Naive thymus-derived CD8-positive, alpha-beta T cell (primary cell): Measurements from ENCODE around the gene ROBO1. TPM values are rescaled to one million over a fixed set of nuclear protein-coding genes. Genes with fewer than 3 reads are reported as not detected.

ENCODE experiments used
- ATAC-seq, 2 donors: fragments of 150-1000 bp; cut with Tn5 transposase in 1 of 2; sonication (Bioruptor Pico), chemical (Tn5 transposase) in 1 of 2; 1 replicate in 1 of 2; 2 replicates in 1 of 2; pipeline ENCODE4 v1.10.0; 2021; ENCODE audit warnings: mild to moderate bottlenecking in 2 of 2, moderate library complexity in 2 of 2
- POLR2A ChIA-PET: fragments of 350-600 bp; sonication (Branson Sonifier 250); formaldehyde crosslinking; loops from one replicate; lab custom pipeline; 2021; ENCODE audit warnings: antibody characterized with exemption; lab: Charles Lee
- DNase-seq, 10 donors: peaks; one replicate each; pipeline versions ENCODE4 v3.0.0 to v3.0.0-alpha.2; 2020 to 2022
- H3K27ac Mint-ChIP-seq, 10 donors: one replicate each; pipeline ENCODE4 v1.8.0; 2020 to 2022; ENCODE audit warnings: mild to moderate bottlenecking in 10 of 10, mixed read lengths in 10 of 10, moderate library complexity in 4 of 10, inconsistent platforms in 1 of 10
- H3K27me3 Mint-ChIP-seq, 5 donors: one replicate each; pipeline ENCODE4 v1.8.0; 2021 to 2022; ENCODE audit warnings: mixed read lengths in 5 of 5
- H3K36me3 Mint-ChIP-seq, 3 donors: one replicate each; pipeline ENCODE4 v1.8.0; 2020 to 2022; ENCODE audit warnings: mixed read lengths in 3 of 3, mild to moderate bottlenecking in 2 of 3, inconsistent platforms in 1 of 3
- H3K4me1 Mint-ChIP-seq, 4 donors: one replicate each; pipeline ENCODE4 v1.8.0; 2021 to 2022; ENCODE audit warnings: mixed read lengths in 4 of 4
- H3K4me3 Mint-ChIP-seq, 10 donors: one replicate each; pipeline ENCODE4 v1.8.0; 2020 to 2022; ENCODE audit warnings: mild to moderate bottlenecking in 10 of 10, mixed read lengths in 10 of 10, moderate library complexity in 6 of 10, inconsistent platforms in 1 of 10
- H3K9me3 Mint-ChIP-seq, 9 donors: one replicate each; pipeline ENCODE4 v1.8.0; 2020 to 2022; ENCODE audit warnings: mixed read lengths in 9 of 9, mild to moderate bottlenecking in 3 of 9, inconsistent platforms in 1 of 9, moderate library complexity in 1 of 9
- polyA plus RNA-seq, 3 donors: library from polyadenylated mRNA; unstranded; fragments of 300-500 nt; fragmentation: Illumina TruSeq; gene quantifications; one replicate each; pipeline ENCODE4 v1.2.3, GENCODE V29; 2021
- total RNA-seq, 8 experiments: library from RNA in 2 of 8; stranded (reverse) in 2 of 8; gene quantifications; one replicate each; pipeline ENCODE4 v1.2.3 and lab custom pipeline; 2021 to 2026

Gene ROBO1
- total and polyA plus RNA-seq, 5 experiments from 2014 or later = 2.3 to 16.3 (median 12.5) TPM

DNA sequence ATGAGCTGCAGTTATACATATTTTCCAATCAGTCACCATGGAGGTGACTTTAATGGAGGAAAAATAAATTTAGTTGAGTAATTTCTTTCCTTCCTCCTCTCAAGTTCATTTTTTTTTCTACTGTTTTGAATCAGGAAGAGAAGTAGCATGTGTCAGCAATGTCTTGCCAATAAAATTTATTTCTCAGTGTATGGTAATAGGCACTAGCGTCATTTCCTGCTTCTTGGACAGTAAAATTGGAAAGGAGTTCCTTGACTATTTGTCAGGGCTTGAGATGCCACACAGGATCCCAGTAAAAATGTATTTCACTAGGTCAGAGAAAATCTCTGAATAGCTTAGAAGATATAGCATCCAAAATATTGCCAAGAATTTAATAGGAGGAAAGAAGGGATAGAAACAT lies 605.9 kb downstream of the ROBO1 start:
- no peak overlapping the region for H3K27ac Mint-ChIP-seq
- peaks cover 0 to 17% (median 4%) of the 10 kb centered on the region in 9 donors for H3K9me3 Mint-ChIP-seq
- DNase-seq (no peak), ATAC-seq (no peak)
- no peak overlapping the region for H3K4me3 Mint-ChIP-seq
- H3K36me3 Mint-ChIP-seq = no peaks in the 10 kb centered on the region
- H3K27me3 Mint-ChIP-seq = no peaks in the 10 kb centered on the region
- no peaks in the 10 kb centered on the region for H3K4me1 Mint-ChIP-seq
- POLR2A ChIA-PET = no interaction called here

DNA sequence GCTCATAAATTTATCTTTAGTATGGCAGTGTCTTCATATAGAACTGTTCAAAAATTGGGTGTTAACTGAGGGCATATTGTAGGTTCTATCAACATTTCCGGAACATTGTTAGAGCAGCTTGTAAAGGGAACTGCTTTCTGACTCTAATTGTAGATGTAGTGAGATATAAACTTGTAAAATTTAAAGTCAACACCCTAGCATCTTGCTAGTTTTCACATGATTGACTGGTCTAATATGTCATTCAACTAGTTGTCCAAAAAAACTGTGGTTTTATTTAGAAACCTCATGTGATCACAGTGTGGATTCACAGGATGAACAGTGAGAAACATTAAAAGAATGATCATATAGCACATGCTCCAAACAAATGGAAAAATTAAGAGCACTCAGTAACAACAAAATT lies 607.4 kb downstream of the ROBO1 start:
- no peaks in the 10 kb centered on the region for H3K36me3 Mint-ChIP-seq
- no peak overlapping the region for H3K4me3 Mint-ChIP-seq
- H3K4me1 Mint-ChIP-seq = no peaks in the 10 kb centered on the region
- H3K27me3 Mint-ChIP-seq = no peaks in the 10 kb centered on the region
- POLR2A ChIA-PET = no interaction called here
- no peak for ATAC-seq
- H3K27ac Mint-ChIP-seq = no peak overlapping the region
- no peak for DNase-seq
- peaks cover 0 to 18% (median 2%) of the 10 kb centered on the region in 9 donors for H3K9me3 Mint-ChIP-seq

DNA sequence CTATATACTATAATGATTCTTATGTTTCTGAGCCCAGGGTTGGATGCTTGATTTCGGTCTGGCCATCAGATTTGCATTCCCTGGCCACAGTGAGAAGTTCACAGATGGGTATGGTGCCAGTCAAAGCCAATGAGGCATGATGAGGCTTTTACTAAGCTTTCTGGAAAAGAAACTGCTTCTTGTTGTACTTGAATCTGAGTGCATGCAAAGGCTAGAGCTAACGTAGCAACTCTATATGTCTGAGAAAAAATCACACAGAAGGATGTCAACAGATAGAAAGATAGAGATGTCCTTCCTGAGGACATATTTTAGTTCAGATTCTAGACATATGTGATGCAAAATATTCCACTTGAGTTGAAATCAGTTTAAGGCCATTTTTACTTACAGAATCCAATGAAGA lies 608.1 kb downstream of the ROBO1 start:
- no peak overlapping the region for H3K4me3 Mint-ChIP-seq
- H3K9me3 Mint-ChIP-seq = peaks cover 0 to 18% (median 0%) of the 10 kb centered on the region in 9 donors
- POLR2A ChIA-PET = no interaction called here
- H3K4me1 Mint-ChIP-seq = no peaks in the 10 kb centered on the region
- DNase-seq = no peak
- no peaks in the 10 kb centered on the region for H3K27me3 Mint-ChIP-seq
- no peak overlapping the region for H3K27ac Mint-ChIP-seq
- H3K36me3 Mint-ChIP-seq = no peaks in the 10 kb centered on the region
- no peak for ATAC-seq

DNA sequence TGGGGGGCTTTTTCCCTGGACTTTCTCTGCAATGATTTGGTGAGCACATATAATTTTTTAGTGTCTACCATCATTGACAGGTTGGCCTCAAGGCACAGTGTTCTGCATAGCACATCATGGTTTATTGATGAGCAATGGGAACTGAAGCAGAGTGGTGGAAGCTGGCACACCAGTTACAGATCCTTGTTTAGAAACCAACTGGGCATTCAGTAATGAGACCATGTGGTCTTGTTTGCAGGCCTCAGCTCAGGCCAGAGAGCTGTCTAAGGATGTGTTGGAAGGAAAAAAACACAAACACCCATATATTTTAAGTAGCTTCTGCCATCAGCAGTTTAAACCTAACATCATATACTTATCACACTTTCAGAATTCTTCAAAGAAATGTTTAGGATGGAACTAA lies 610.6 kb downstream of the ROBO1 start:
- ATAC-seq (no peak), DNase-seq (no peak)
- Mint-ChIP-seq H3K4me3 (no peak overlapping the region), H3K4me1 (no peaks in the 10 kb centered on the region), H3K36me3 (no peaks in the 10 kb centered on the region), H3K9me3 (peaks cover 0 to 27% (median 0%) of the 10 kb centered on the region in 9 donors), H3K27ac (no peak overlapping the region), H3K27me3 (no peaks in the 10 kb centered on the region)
- POLR2A ChIA-PET = no interaction called here

DNA sequence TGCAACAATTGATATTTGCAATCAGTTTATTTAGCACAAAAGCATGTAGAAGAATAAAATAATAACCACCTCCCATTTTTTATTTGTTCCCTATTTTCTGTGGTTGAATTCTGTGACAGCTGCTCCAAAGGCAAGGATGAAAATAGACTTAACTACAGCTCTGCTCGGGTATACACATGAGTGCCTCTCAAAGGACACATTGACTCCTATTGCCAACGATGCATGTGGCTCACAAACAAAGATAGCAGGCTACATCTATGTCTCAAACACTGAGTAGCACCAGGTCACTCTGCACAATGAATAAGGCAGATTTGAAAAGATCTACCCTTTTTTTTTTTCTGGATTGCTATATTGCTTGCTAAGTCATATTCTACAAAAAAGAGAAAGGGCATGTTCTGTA lies 612.9 kb downstream of the ROBO1 start:
- Mint-ChIP-seq H3K4me3 (no peak overlapping the region), H3K9me3 (peaks cover 0 to 42% (median 9%) of the 10 kb centered on the region in 9 donors), H3K27ac (no peak overlapping the region), H3K36me3 (no peaks in the 10 kb centered on the region), H3K4me1 (peaks cover 0 to 2% (median 0%) of the 10 kb centered on the region in 4 donors), H3K27me3 (no peaks in the 10 kb centered on the region)
- ATAC-seq (no peak), DNase-seq (no peak)
- POLR2A ChIA-PET = no interaction called here

DNA sequence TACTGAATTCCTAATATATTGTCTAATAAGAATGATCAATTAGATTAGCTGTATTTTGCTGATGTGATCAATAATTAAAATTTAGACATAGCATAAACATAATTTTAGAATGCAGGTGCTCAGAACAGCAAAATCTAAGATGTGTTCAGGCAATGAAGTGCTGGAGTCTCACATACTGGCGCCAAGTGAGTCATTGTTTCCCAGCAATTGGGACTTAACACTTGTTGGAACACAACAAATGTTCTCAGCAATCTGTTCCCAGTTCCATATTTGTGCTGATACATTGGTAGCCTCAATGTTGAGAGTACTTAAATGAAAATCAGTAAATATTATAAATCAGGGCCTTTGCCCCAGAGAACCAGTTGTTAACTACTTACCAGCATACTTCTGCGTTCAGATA lies 619.0 kb downstream of the ROBO1 start:
- Mint-ChIP-seq H3K4me3 (no peak overlapping the region), H3K27me3 (no peaks in the 10 kb centered on the region), H3K27ac (no peak overlapping the region), H3K9me3 (peaks cover 0 to 34% (median 9%) of the 10 kb centered on the region in 9 donors), H3K36me3 (no peaks in the 10 kb centered on the region), H3K4me1 (peaks cover 0 to 2% (median 0%) of the 10 kb centered on the region in 4 donors)
- ATAC-seq (no peak), DNase-seq (no peak)
- POLR2A ChIA-PET = no interaction called here

DNA sequence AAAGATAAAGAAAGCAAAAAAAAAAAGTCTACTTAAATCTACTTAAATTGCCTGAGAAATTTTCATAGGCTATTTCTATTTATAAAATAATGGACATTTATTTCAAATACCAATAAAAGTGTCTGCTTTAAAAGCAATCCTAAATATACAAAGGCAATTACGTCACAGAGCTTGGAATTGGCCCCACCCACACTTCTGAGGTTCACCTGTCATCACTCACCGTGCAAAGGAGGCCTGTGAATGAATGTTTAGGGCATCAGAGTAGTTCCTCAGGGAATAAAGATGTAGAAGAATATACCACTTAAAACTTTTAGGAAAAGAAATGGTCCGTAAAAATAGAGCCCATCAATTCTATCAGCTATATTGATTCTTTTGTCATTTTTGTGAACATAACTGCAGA lies 621.8 kb downstream of the ROBO1 start:
- no peaks in the 10 kb centered on the region for H3K27me3 Mint-ChIP-seq
- POLR2A ChIA-PET = no interaction called here
- no peak for DNase-seq
- H3K27ac Mint-ChIP-seq = no peak overlapping the region
- H3K4me3 Mint-ChIP-seq = no peak overlapping the region
- H3K36me3 Mint-ChIP-seq = no peaks in the 10 kb centered on the region
- H3K9me3 Mint-ChIP-seq = peaks cover 0 to 16% (median 2%) of the 10 kb centered on the region in 9 donors
- no peaks in the 10 kb centered on the region for H3K4me1 Mint-ChIP-seq
- ATAC-seq = no peak

DNA sequence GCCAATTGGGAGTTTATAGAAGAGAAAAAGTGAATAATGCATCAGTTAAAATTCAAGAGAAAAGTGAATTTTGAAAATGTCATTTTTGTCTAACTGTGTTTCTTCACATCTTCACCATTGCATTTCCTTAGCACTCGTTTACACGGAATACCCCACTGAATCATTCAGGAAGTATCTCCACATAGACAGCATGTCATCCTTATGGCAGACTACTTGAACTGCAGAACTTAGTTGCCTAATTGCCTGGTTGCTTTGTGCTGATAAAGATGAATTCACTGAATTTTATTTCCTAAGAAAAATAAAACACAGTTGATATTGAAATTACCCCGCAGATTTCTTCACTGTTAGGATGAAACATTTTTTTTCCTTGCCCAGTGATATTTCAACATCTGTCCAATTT lies 627.1 kb downstream of the ROBO1 start:
- ATAC-seq (no peak), DNase-seq (no peak)
- Mint-ChIP-seq H3K27ac (no peak overlapping the region), H3K4me1 (no peaks in the 10 kb centered on the region), H3K9me3 (peaks cover 0 to 12% (median 4%) of the 10 kb centered on the region in 9 donors), H3K36me3 (no peaks in the 10 kb centered on the region), H3K4me3 (no peak overlapping the region), H3K27me3 (no peaks in the 10 kb centered on the region)
- POLR2A ChIA-PET = no interaction called here

DNA sequence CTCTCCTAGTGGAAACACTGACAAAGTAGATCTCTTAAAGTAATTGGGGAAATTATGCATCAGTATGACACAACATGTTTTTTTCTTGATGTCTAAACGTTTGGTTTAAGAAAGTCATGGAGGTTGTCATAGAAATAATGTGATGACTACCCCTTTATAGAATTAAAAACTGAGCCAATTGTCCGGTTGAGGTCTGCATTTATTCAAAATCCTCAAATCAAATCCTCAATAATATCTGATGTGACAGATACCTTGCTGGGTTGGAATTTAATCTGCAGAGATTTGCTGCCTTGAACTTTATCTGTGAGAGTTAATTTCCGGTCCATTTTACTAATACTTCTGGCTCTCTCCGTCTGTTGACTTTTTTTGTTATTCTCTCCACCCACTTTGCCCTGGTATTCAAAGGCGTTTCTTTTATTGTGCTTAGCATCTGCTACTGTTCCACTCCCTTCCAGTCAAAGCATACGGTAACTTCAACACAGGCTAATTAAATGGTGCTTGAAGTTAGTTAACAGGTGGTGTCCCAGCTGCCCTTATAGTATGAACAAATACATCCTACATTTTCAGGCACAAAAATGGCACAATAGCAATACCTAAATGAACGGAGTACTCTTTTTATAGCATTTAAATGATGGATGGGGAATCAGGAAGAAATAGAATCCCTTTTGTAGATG lies 628.3 kb downstream of the ROBO1 start:
- POLR2A ChIA-PET = no interaction called here
- Mint-ChIP-seq H3K4me1 (no peaks in the 10 kb centered on the region), H3K4me3 (no peak overlapping the region), H3K27me3 (no peaks in the 10 kb centered on the region), H3K9me3 (peaks cover 0 to 12% (median 4%) of the 10 kb centered on the region in 9 donors), H3K36me3 (no peaks in the 10 kb centered on the region), H3K27ac (no peak overlapping the region)
- ATAC-seq (no peak), DNase-seq (no peak)

DNA sequence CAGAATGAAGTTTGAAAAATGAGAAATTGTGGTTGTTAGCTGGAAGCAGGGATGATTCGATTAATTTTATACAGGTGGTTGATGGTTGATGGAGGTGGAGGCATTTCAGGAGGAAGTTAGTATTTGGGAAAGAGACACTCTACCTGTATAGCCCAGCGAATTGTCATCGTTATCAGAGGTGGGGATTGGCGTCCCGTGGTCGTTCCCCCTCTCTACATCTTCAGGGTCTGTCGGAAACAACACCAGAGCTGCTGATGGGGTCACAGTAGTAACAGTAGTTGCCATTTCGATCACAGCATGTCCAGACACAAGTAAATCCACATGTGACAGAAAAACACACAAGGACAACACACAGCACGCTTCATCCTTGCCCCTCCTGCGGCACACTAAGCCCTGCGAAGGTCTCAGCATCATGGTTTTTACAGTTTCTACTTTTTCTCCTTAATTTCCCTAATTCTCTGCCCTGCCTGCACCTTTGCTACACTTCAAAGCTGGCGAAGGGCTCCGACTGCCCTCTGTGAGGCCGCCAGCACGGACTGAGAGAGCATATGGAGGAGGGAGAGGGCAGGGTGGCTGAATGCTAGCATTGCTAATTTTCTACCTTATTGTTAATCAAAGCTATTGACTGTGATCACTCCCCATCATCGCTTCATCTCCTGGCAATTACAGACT lies 642.3 kb downstream of the ROBO1 start:
- POLR2A ChIA-PET = no interaction called here
- Mint-ChIP-seq H3K27ac (no peak overlapping the region), H3K4me3 (no peak overlapping the region), H3K36me3 (no peaks in the 10 kb centered on the region), H3K4me1 (no peaks in the 10 kb centered on the region), H3K27me3 (no peaks in the 10 kb centered on the region), H3K9me3 (peaks cover 0 to 19% (median 3%) of the 10 kb centered on the region in 9 donors)
- ATAC-seq (no peak), DNase-seq (no peak)

DNA sequence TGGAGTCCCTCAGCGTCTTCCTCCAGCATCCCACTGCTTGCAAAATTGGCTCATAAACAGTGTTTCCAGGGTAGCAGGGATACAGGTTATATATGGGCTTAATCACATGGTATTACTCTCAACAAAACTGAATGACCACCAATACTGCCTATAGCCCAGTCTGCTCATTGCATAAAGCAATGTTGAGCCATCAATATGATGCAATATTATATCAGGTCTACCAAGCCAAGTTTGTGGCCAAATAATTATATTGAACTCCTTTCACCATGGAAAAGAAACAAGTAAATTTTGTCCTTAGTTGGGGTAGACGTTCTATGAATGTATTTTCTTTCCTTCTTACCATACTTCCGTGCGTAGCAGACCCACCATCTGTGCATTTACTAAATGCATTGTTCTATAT lies 652.3 kb downstream of the ROBO1 start:
- no peak for DNase-seq
- no peak for ATAC-seq
- no peaks in the 10 kb centered on the region for H3K36me3 Mint-ChIP-seq
- peaks cover 0 to 22% (median 3%) of the 10 kb centered on the region in 9 donors for H3K9me3 Mint-ChIP-seq
- no peaks in the 10 kb centered on the region for H3K27me3 Mint-ChIP-seq
- no peak overlapping the region for H3K27ac Mint-ChIP-seq
- POLR2A ChIA-PET = no interaction called here
- H3K4me3 Mint-ChIP-seq = no peak overlapping the region
- H3K4me1 Mint-ChIP-seq = no peaks in the 10 kb centered on the region

DNA sequence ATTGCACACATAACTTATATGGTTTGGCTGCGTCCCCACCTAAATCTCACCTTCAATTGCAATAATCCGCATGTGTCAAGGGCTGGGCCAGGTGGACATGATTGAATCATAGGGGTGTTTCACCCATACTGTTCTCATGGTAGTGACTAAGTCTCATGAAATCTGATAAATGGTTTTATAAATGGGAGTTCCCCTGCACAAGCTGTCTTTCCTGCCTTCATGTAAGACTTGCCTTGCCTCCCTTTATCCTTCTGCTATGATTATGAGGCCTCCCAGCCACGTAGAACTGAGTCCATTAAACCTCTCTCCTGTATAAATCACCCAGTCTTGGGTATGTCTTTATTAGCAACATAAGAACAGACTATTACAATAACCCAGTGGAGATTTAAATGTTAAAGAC lies 653.9 kb downstream of the ROBO1 start:
- H3K9me3 Mint-ChIP-seq = peaks cover 0 to 22% (median 3%) of the 10 kb centered on the region in 9 donors
- H3K27me3 Mint-ChIP-seq = no peaks in the 10 kb centered on the region
- H3K36me3 Mint-ChIP-seq = peaks cover 0 to 2% (median 0%) of the 10 kb centered on the region in 3 donors
- no peaks in the 10 kb centered on the region for H3K4me1 Mint-ChIP-seq
- DNase-seq = no peak
- no peak overlapping the region for H3K4me3 Mint-ChIP-seq
- POLR2A ChIA-PET = no interaction called here
- no peak for ATAC-seq
- no peak overlapping the region for H3K27ac Mint-ChIP-seq

DNA sequence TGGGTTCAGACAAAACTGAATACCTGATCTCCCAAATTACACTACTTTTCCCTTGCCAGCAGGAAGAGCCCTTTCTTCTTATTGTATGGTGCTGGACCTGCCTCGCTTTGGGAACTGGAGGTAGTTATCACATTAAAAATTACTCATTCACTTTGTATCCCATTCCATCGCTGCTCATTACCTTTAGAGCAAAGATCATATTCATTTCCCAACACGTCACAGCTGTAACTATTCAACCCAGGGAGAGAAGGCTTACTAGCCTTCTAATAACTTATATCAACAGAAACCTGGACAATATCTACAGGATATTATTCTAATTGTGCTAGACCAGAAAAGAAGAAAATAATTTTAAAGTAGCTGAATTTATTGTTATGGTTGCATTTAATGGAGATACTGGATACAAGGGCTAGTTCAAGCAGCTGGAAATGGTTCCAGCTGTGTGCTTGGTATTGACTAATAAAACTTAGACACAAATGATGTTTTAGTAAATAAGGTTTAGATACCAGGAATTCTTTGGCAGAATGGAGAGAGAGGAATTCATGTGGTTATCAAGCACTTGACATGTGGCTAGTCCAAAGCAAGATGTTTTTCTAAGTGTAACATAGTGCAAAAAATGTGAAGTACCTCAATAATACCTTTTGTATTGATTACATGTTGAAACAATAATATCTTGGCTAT lies 656.3 kb downstream of the ROBO1 start:
- Mint-ChIP-seq H3K36me3 (peaks cover 0 to 2% (median 0%) of the 10 kb centered on the region in 3 donors), H3K27ac (no peak overlapping the region), H3K27me3 (no peaks in the 10 kb centered on the region), H3K4me1 (no peaks in the 10 kb centered on the region), H3K4me3 (no peak overlapping the region), H3K9me3 (peaks cover 0 to 19% (median 3%) of the 10 kb centered on the region in 9 donors)
- DNase-seq = no peak
- ATAC-seq = no peak
- POLR2A ChIA-PET = no interaction called here
